ENCODE results near the gene SNX8.

DNA sequence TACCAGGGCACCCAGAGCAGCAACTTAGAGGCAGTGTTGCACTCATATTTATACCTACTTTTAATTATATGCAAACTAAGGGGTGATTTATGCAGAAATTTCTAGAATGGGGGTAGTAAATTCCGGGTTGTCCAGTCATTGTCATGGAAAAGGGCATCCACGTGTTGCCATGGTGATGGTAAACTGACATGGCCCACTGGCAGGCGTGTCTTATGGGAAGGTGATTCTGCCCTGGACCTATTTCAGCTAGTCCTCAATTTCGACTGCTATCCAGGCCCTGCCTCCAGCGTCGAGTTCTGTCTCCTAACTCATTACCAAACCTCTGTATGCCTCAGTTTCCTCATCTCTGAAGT, 12.8 kb downstream of the SNX8 start:
- TF ChIP-seq, protein P1, sequence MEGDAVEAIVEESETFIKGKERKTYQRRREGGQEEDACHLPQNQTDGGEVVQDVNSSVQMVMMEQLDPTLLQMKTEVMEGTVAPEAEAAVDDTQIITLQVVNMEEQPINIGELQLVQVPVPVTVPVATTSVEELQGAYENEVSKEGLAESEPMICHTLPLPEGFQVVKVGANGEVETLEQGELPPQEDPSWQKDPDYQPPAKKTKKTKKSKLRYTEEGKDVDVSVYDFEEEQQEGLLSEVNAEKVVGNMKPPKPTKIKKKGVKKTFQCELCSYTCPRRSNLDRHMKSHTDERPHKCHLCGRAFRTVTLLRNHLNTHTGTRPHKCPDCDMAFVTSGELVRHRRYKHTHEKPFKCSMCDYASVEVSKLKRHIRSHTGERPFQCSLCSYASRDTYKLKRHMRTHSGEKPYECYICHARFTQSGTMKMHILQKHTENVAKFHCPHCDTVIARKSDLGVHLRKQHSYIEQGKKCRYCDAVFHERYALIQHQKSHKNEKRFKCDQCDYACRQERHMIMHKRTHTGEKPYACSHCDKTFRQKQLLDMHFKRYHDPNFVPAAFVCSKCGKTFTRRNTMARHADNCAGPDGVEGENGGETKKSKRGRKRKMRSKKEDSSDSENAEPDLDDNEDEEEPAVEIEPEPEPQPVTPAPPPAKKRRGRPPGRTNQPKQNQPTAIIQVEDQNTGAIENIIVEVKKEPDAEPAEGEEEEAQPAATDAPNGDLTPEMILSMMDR (IDR thresholded peaks at IDR 0.05), result no peak
- TF ChIP-seq POLR2AphosphoS5 (IDR thresholded peaks at IDR 0.05) (no peak), POLR2A (IDR thresholded peaks at IDR 0.05) (no peak)
